A549 (cell line): Measurements from ENCODE around the gene DHX58. TPM values are rescaled to one million over a fixed set of nuclear protein-coding genes. Genes with fewer than 3 reads are reported as not detected.

Source experiments
- ATAC-seq, 2 experiments: fragments of 200-7000 bp in 1 of 2; fragments of >200 bp in 1 of 2; cut with Nextera tagmentation in 1 of 2; cut with Tn5 transposase in 1 of 2; 3 replicates each; pipeline versions ENCODE4 v1.8.0 to v1.9.1; 2018 to 2020; ENCODE audit warnings: mild to moderate bottlenecking in 1 of 2, moderate library complexity in 1 of 2
- CTCF ChIA-PET: fragments of 300-600 bp; sonication (Branson Sonifier 250); formaldehyde crosslinking; extraction: SDS; loops from one replicate; lab custom pipeline; 2021; ENCODE audit warnings: antibody characterized with exemption, inconsistent platforms; lab: Yijun Ruan, JAX
- POLR2A ChIA-PET: fragments of 350-600 bp; formaldehyde crosslinking; extraction: SDS; loops from one replicate; lab custom pipeline; 2021; ENCODE audit warnings: antibody characterized with exemption, inconsistent platforms; lab: Yijun Ruan, JAX
- DNase-seq, 2 experiments: peaks; one replicate each; pipeline versions ENCODE4 v3.0.0 to v3.0.0-alpha.2; 2011 to 2016; ENCODE audit warnings: low read depth in 1 of 2, low spot score in 1 of 2
- FAIRE-seq: peaks from 2 replicates; lab custom pipeline; 2011; peaks lifted over from hg19 to GRCh38; lab: Jason Lieb, UNC
- H3K27ac ChIP-seq, 2 experiments: fragments of >200 bp; sonication (Bioruptor Twin); formaldehyde crosslinking; 3 replicates each; pipeline ENCODE4 v1.5.1; 2016 to 2017
- H3K4me1 ChIP-seq: fragments of >200 bp; sonication (Bioruptor Twin); formaldehyde crosslinking; 3 replicates; pipeline ENCODE4 v1.6.1; 2016
- H3K4me2 ChIP-seq: fragments of >200 bp; sonication (Bioruptor Twin); formaldehyde crosslinking; 3 replicates; pipeline ENCODE4 v1.6.1; 2016
- H3K4me3 ChIP-seq: fragments of >200 bp; sonication (Bioruptor Twin); formaldehyde crosslinking; 3 replicates; pipeline ENCODE4 v1.5.1; 2016
- H3K9me3 ChIP-seq: fragments of >200 bp; sonication (Bioruptor Twin); formaldehyde crosslinking; 3 replicates; pipeline ENCODE4 v1.6.1; 2016
- ATOH8 ChIP-seq: fragments of 250-450 bp; sonication (Bioruptor Pico); IDR thresholded peaks from 2 replicates; pipeline ENCODE4 v1.5.0; 2020; ENCODE audit warnings: low read depth, mild to moderate bottlenecking, moderate library complexity
- BHLHE40 ChIP-seq: IDR thresholded peaks from 2 replicates; pipeline ENCODE4 v1.6.1; 2012; ENCODE audit warnings: low read depth, low read length, inconsistent platforms
- CBX2 ChIP-seq: fragments of 200-600 bp; sonication (generic); IDR thresholded peaks from 2 replicates; pipeline ENCODE4 v1.6.1; 2016; ENCODE audit warnings: low read depth, mild to moderate bottlenecking, borderline replicate concordance
- CHD4 ChIP-seq: fragments of 200-600 bp; sonication (generic); IDR thresholded peaks from 2 replicates; pipeline ENCODE4 v1.6.1; 2016; ENCODE audit warnings: antibody characterized with exemption, mild to moderate bottlenecking, borderline replicate concordance
- EHF ChIP-seq: fragments of 250-450 bp; sonication (Bioruptor Pico); IDR thresholded peaks from 2 replicates; pipeline ENCODE4 v1.5.0; 2020; ENCODE audit warnings: mild to moderate bottlenecking
- ELK1 ChIP-seq: fragments of 150-350 bp; IDR thresholded peaks from 2 replicates; pipeline ENCODE4 v1.6.1; 2014; ENCODE audit warnings: low read depth, mild to moderate bottlenecking, low read length
- FOSL2 ChIP-seq, 2 experiments: fragments of 450-650 bp in 1 of 2; fragments of >200 bp in 1 of 2; sonication (Bioruptor Twin) in 1 of 2; formaldehyde crosslinking; IDR thresholded peaks; 2 replicates each; pipeline versions ENCODE4 v1.5.0 to v1.6.1; 2016 to 2020; ENCODE audit warnings: mild to moderate bottlenecking in 1 of 2, moderate library complexity in 1 of 2
- HDAC2 ChIP-seq: fragments of 200-600 bp; sonication (generic); IDR thresholded peaks from 2 replicates; pipeline ENCODE4 v1.6.1; 2016
- HES2 ChIP-seq: fragments of >200 bp; sonication (Bioruptor Twin); formaldehyde crosslinking; IDR thresholded peaks from 2 replicates; pipeline ENCODE4 v1.6.1; 2016
- HMGXB4 ChIP-seq: fragments of 250-450 bp; sonication (Bioruptor Pico); IDR thresholded peaks from 2 replicates; pipeline ENCODE4 v1.5.0; 2021; ENCODE audit warnings: mild to moderate bottlenecking, moderate library complexity, borderline replicate concordance
- JUNB ChIP-seq: fragments of >200 bp; sonication (Bioruptor Twin); formaldehyde crosslinking; IDR thresholded peaks from 2 replicates; pipeline ENCODE4 v1.6.1; 2016
- KDM1A ChIP-seq: fragments of 200-600 bp; sonication (generic); IDR thresholded peaks from 2 replicates; pipeline ENCODE4 v1.6.1; 2016; ENCODE audit warnings: low read depth, mild to moderate bottlenecking
- MAFK ChIP-seq: fragments of 450-650 bp; IDR thresholded peaks from 2 replicates; pipeline ENCODE4 v1.6.1; 2014; ENCODE audit not compliant: partially characterized antibody
- MAX ChIP-seq: IDR thresholded peaks from 2 replicates; pipeline ENCODE4 v1.6.1; 2012
- MAZ ChIP-seq: fragments of 150-350 bp; IDR thresholded peaks from 2 replicates; pipeline ENCODE4 v1.6.1; 2014; ENCODE audit warnings: antibody characterized with exemption, low read depth, low read length, borderline replicate concordance
- NFE2L2 ChIP-seq: fragments of 150-350 bp; conservative IDR thresholded peaks from 2 replicates; pipeline ENCODE4 v1.6.1; 2014; ENCODE audit warnings: low read length
- NPAS2 ChIP-seq: fragments of 250-450 bp; sonication (Bioruptor Pico); IDR thresholded peaks from 2 replicates; pipeline ENCODE4 v1.8.0; 2022; ENCODE audit warnings: mild to moderate bottlenecking, moderate library complexity, borderline replicate concordance
- NR3C1 ChIP-seq: fragments of >200 bp; sonication (Bioruptor Twin); formaldehyde crosslinking; IDR thresholded peaks from 3 replicates; pipeline ENCODE4 v1.6.1; 2017
- PBX3 ChIP-seq: IDR thresholded peaks from 2 replicates; pipeline ENCODE4 v1.6.1; 2012
- PHF8 ChIP-seq: fragments of 200-600 bp; sonication (generic); IDR thresholded peaks from 2 replicates; pipeline ENCODE4 v1.6.1; 2016; ENCODE audit warnings: low read depth, mild to moderate bottlenecking, antibody characterized with exemption, moderate library complexity, borderline replicate concordance
- RAD21 ChIP-seq, 2 experiments: fragments of >200 bp in 1 of 2; sonication (Bioruptor Twin) in 1 of 2; formaldehyde crosslinking in 1 of 2; IDR thresholded peaks in 1 of 2; conservative IDR thresholded peaks in 1 of 2; 2 replicates in 1 of 2; 3 replicates in 1 of 2; pipeline ENCODE4 v1.6.1; 2012 to 2018; ENCODE audit warnings: inconsistent platforms in 1 of 2
- RNF2 ChIP-seq: fragments of 200-600 bp; sonication (generic); IDR thresholded peaks from 2 replicates; pipeline ENCODE4 v1.6.1; 2016; ENCODE audit warnings: low read depth, mild to moderate bottlenecking, antibody characterized with exemption, moderate library complexity, borderline replicate concordance
- SMC3 ChIP-seq: fragments of >200 bp; sonication (Bioruptor Twin); formaldehyde crosslinking; IDR thresholded peaks from 3 replicates; pipeline ENCODE4 v1.6.1; 2018; ENCODE audit warnings: inconsistent platforms
- SREBF2 ChIP-seq: fragments of 450-650 bp; IDR thresholded peaks from 2 replicates; pipeline ENCODE4 v1.6.1; 2014; ENCODE audit warnings: mild to moderate bottlenecking, moderate library complexity
- TFCP2L1 ChIP-seq: fragments of 250-450 bp; sonication (Bioruptor Pico); IDR thresholded peaks from 2 replicates; pipeline ENCODE4 v1.5.0; 2021; ENCODE audit warnings: mild to moderate bottlenecking
- ZNF302 ChIP-seq: fragments of 250-450 bp; sonication (Bioruptor Pico); IDR thresholded peaks from 2 replicates; pipeline ENCODE4 v1.9.0; 2021; ENCODE audit warnings: inconsistent platforms, mild to moderate bottlenecking, moderate library complexity
- WGBS: methylation state at CpG from one replicate; pipeline ENCODE4 v1.1.6; 2017; ENCODE audit errors: missing lambda C conversion rate; 5-methylcytosine and 5-hydroxymethylcytosine counted together
- polyA plus RNA-seq, 4 experiments: library from polyadenylated mRNA; depleted of rRNA in 3 of 4; stranded (reverse); fragments of >200 nt; fragmentation: RNase III in 1 of 4; extraction: RNeasy Plus Mini Kit Qiagen cat#74134 plus additional on column Dnase treatment in 1 of 4; gene quantifications; 2 replicates in 3 of 4; 3 replicates in 1 of 4; pipeline ENCODE4 v1.2.3, GENCODE V29; 2011 to 2017

Gene DHX58
- polyA plus RNA-seq, 2 of the 4 experiments (the other 2 are of a cell fraction), result 0.37 to 0.59 TPM

- peak; percentile 76 to 77 for DNase-seq
- CTCF ChIA-PET, result interaction anchor here (0.6 to 4.2 kb wide), 14 partner anchors 10 to 630 kb away, joined by 3 to 15 read pairs (median 4); partner anchors contain the start of genes HSPB9, KAT2A, KCNH4 and NKIRAS2
- Histone ChIP-seq H3K4me2 (peak overlapping the region; percentile 36), H3K4me3 (no peak overlapping the region), H3K9me3 (no peaks in the 10 kb centered on the region), H3K27ac (peak overlapping the region; percentile 41 to 68; a peak in 5 of 6 replicates), H3K4me1 (peaks cover 37% of the 10 kb centered on the region)
- TF ChIP-seq SMC3, result no peak
- no peak for TF ChIP-seq RAD21 (conservative IDR thresholded peaks at IDR 0.05 in 1 of 2, IDR thresholded peaks at IDR 0.05 in 1 of 2)
- TF ChIP-seq ZNF302 (CRISPR knock-in tag), result no peak
- no peak for TF ChIP-seq NFE2L2
- TF ChIP-seq BHLHE40, result 0 out of 2 replicates have a peak, but pooled peaks have one; percentile 20
- TF ChIP-seq JUNB, result no peak
- TF ChIP-seq MAX, result peak; percentile 23; the same call in 1 of the 2 replicates
- TF ChIP-seq FOSL2 (IDR thresholded peaks at IDR 0.05), result no peak
- TF ChIP-seq FOSL2 (CRISPR knock-in tag; IDR thresholded peaks at IDR 0.05), result peak; percentile 48
- TF ChIP-seq ATOH8 (CRISPR knock-in tag), result no peak
- no peak for TF ChIP-seq HMGXB4 (CRISPR knock-in tag)
- TF ChIP-seq, all 56 proteins: peak for 3
- ATAC-seq, result peak; percentile 71 to 85
- peak; percentile 39 for FAIRE-seq
- POLR2A ChIA-PET, result interaction anchor here (0.6 to 1.0 kb wide), 3 partner anchors 15 to 317 kb away, joined by 3 to 4 read pairs (median 3); partner anchors contain the start of genes KAT2A and ODAD4
- 55% methylated on average over 14 of the region's 15 CpGs for WGBS
Observed at GRCh38 chr17:42135664-42136653, 23.4 kb upstream of the DHX58 start.

GRCh38 chr17:42135151-42135550, 22.6 kb upstream of the DHX58 start:
- H3K4me2 ChIP-seq, result peak overlapping the region; percentile 36
- 88% methylated on average over 6 of the region's 6 CpGs for WGBS
- peak overlapping the region; percentile 41 to 68; a peak in 5 of 6 replicates for H3K27ac ChIP-seq
- no peak overlapping the region for H3K4me3 ChIP-seq
- DNase-seq, result no peak
- no peak for ATAC-seq
- POLR2A ChIA-PET, result interaction anchor here (0.6 to 1.0 kb wide), 2 partner anchors 14 to 316 kb away, joined by 3 to 4 read pairs; partner anchors contain the start of gene KAT2A
- TF ChIP-seq SREBF2 (no peak), FOSL2 (IDR thresholded peaks at IDR 0.05) (no peak), FOSL2 (CRISPR knock-in tag; IDR thresholded peaks at IDR 0.05) (no peak), RNF2 (no peak), KDM1A (no peak), CHD4 (no peak), MAX (no peak), MAFK (no peak), HDAC2 (no peak), TFCP2L1 (CRISPR knock-in tag) (no peak), SMC3 (no peak), PHF8 (no peak), MAZ (no peak), HES2 (no peak), NR3C1 (no peak), NPAS2 (CRISPR knock-in tag) (no peak), ELK1 (no peak), PBX3 (no peak), CBX2 (no peak), EHF (CRISPR knock-in tag) (no peak)
- TF ChIP-seq, all 56 proteins: peak for 0
- H3K4me1 ChIP-seq, result peaks cover 37% of the 10 kb centered on the region
- no peaks in the 10 kb centered on the region for H3K9me3 ChIP-seq
- CTCF ChIA-PET, result interaction anchor here (1.1 to 4.2 kb wide), 11 partner anchors 7 to 392 kb away, joined by 3 to 15 read pairs (median 5); partner anchors contain the start of genes HSPB9, KCNH4, NKIRAS2 and STAT3
- FAIRE-seq, result no peak
